GM21529 (cell line): Measurements from ENCODE around the gene THPO.
A peak's percentile ranks its signal among the peaks of the same experiment; 100 is the strongest.

ENCODE experiments used
- ATAC-seq: cut with Tn5 transposase; IDR thresholded peaks from one replicate; pipeline ENCODE4 v1.9.1; 2021; ENCODE audit not compliant: unreplicated experiment

The THPO gene

GRCh38 chr3:184377882-184378445 is at the start of gene THPO:
Gene THPO, minus strand, starts transcription at chr3:184378207. Its CDS starts 1,948 bp downstream, at chr3:184376259.
- ATAC-seq, result no peak

GRCh38 chr3:184426691-184427141 is 48.7 kb upstream of the THPO start:
- no peak for ATAC-seq

GRCh38 chr3:184423561-184423960 is 45.6 kb upstream of the THPO start:
- ATAC-seq, result no peak

GRCh38 chr3:184419171-184419570 is 41.2 kb upstream of the THPO start:
- ATAC-seq, result no peak

- peak; percentile 89 for ATAC-seq
These were observed 39.8 kb upstream of the THPO start for GRCh38 chr3:184417619-184418327.

- no peak for ATAC-seq
These were observed 37.1 kb upstream of the THPO start for GRCh38 chr3:184415203-184415490.

- ATAC-seq, result no peak
These were observed 36.6 kb upstream of the THPO start for GRCh38 chr3:184414418-184415202.

- no peak for ATAC-seq
These were observed 32.0 kb upstream of the THPO start for GRCh38 chr3:184409946-184410500.

GRCh38 chr3:184409331-184409926 is 31.4 kb upstream of the THPO start:
- no peak for ATAC-seq

- no peak for ATAC-seq
These were observed 27.3 kb upstream of the THPO start for GRCh38 chr3:184405075-184406030.

- ATAC-seq, result no peak
These were observed 21.4 kb upstream of the THPO start for GRCh38 chr3:184399410-184399809.

GRCh38 chr3:184395320-184395660 is 17.3 kb upstream of the THPO start:
- no peak for ATAC-seq

- ATAC-seq, result no peak
These were observed 13.3 kb upstream of the THPO start for GRCh38 chr3:184391266-184391665.

- no peak for ATAC-seq
These were observed 12.0 kb upstream of the THPO start for GRCh38 chr3:184389935-184390528.

- no peak for ATAC-seq
These were observed 11.4 kb upstream of the THPO start for GRCh38 chr3:184389384-184389783.

GRCh38 chr3:184388936-184389230 is 10.9 kb upstream of the THPO start:
- no peak for ATAC-seq

GRCh38 chr3:184388164-184388935 is 10.3 kb upstream of the THPO start:
- no peak for ATAC-seq

GRCh38 chr3:184387174-184387714 is 9.2 kb upstream of the THPO start:
- no peak for ATAC-seq
